GM12878 (cell line): ENCODE data around the gene OTUD3. TPM values are rescaled to one million over a fixed set of nuclear protein-coding genes. Genes with fewer than 3 reads are reported as not detected.

Experiments
- ATAC-seq: fragments of 200-7000 bp; cut with Tn5 transposase; 3 replicates; pipeline ENCODE4 v1.9.1; 2020; ENCODE audit warnings: mild to moderate bottlenecking, moderate library complexity
- BruUV-seq: library from RNA; stranded (reverse); fragments of 400-500 nt; replicated peaks from 2 replicates; lab custom pipeline; 2021; lab: Mats Ljungman, UMichigan
- CTCF ChIA-PET: fragments of 300-600 bp; sonication (Branson Sonifier 250); formaldehyde crosslinking; extraction: SDS; loops from one replicate; lab custom pipeline; 2021; ENCODE audit warnings: inconsistent platforms; lab: Yijun Ruan, JAX
- POLR2A ChIA-PET: fragments of 350-600 bp; formaldehyde crosslinking; extraction: SDS; loops from one replicate; lab custom pipeline; 2021; ENCODE audit warnings: inconsistent platforms; lab: Charles Lee
- RAD21 ChIA-PET: fragments of 300-600 bp; sonication (Branson Sonifier 250); formaldehyde crosslinking; loops from one replicate; lab custom pipeline; 2023; ENCODE audit warnings: antibody characterized with exemption; ENCODE audit not compliant: unreplicated experiment; lab: Charles Lee
- SMC1A ChIA-PET: fragments of 300-600 bp; sonication (Branson Sonifier 250); formaldehyde crosslinking; loops from one replicate; lab custom pipeline; 2023; ENCODE audit not compliant: unreplicated experiment, uncharacterized antibody; lab: Charles Lee
- DNase-seq: peaks from one replicate; pipeline ENCODE4 v3.0.0-alpha.2; 2011; ENCODE audit warnings: low read depth, low spot score
- FAIRE-seq: peaks from 3 replicates; lab custom pipeline; 2011; peaks lifted over from hg19 to GRCh38; lab: Jason Lieb, UNC
- H2AFZ ChIP-seq: 2 replicates; pipeline ENCODE4 v1.6.0; 2011; ENCODE audit warnings: low read depth, low read length, control low read depth; ENCODE audit not compliant: control insufficient read depth
- H3K27ac ChIP-seq: 2 replicates; pipeline ENCODE4 v1.5.1; 2011; ENCODE audit warnings: control low read depth; ENCODE audit not compliant: control insufficient read depth, insufficient read depth
- H3K27me3 ChIP-seq, 2 experiments: replicated peaks in 1 of 2; 2 replicates each; pipeline versions ENCODE4 v1.6.0 to v1.6.1; 2011; ENCODE audit warnings: low read length in 1 of 2; ENCODE audit not compliant: control insufficient read depth in 2 of 2, insufficient read depth in 2 of 2
- H3K36me3 ChIP-seq, 2 experiments: 2 replicates each; pipeline ENCODE4 v1.5.1; 2011; ENCODE audit warnings: low read length in 1 of 2; ENCODE audit not compliant: control insufficient read depth in 2 of 2, insufficient read depth in 2 of 2
- H3K4me1 ChIP-seq: 2 replicates; pipeline ENCODE4 v1.6.1; 2011; ENCODE audit warnings: mild to moderate bottlenecking, low read length, moderate library complexity, mixed read lengths; ENCODE audit not compliant: control insufficient read depth, insufficient read depth
- H3K4me2 ChIP-seq: 2 replicates; pipeline ENCODE4 v1.6.0; 2011; ENCODE audit warnings: control low read depth; ENCODE audit not compliant: control insufficient read depth, insufficient read depth
- H3K4me3 ChIP-seq: fragments of 200-600 bp; sonication (generic); 2 replicates; pipeline ENCODE4 v1.5.1; 2016
- H3K79me2 ChIP-seq: 2 replicates; pipeline ENCODE4 v1.6.0; 2011; ENCODE audit warnings: low read length; ENCODE audit not compliant: control insufficient read depth, insufficient read depth
- H3K9ac ChIP-seq: 2 replicates; pipeline ENCODE4 v1.8.0; 2011; ENCODE audit warnings: low read length, control low read depth, mixed read lengths; ENCODE audit not compliant: control insufficient read depth, insufficient read depth
- H3K9me3 ChIP-seq: replicated peaks from 3 replicates; pipeline ENCODE4 v1.5.1; 2011; ENCODE audit warnings: mild to moderate bottlenecking, low read length; ENCODE audit not compliant: control insufficient read depth, insufficient read depth
- H4K20me1 ChIP-seq: 2 replicates; pipeline ENCODE4 v1.6.0; 2011; ENCODE audit not compliant: control insufficient read depth, insufficient read depth
- ATF7 ChIP-seq: fragments of 450-650 bp; IDR thresholded peaks from 2 replicates; pipeline ENCODE4 v1.6.1; 2016; ENCODE audit warnings: low read depth, mild to moderate bottlenecking
- CREB1 ChIP-seq: IDR thresholded peaks from 2 replicates; pipeline ENCODE4 v1.6.1; 2012; ENCODE audit warnings: low read depth, mild to moderate bottlenecking, inconsistent platforms
- DPF2 ChIP-seq: fragments of 450-650 bp; IDR thresholded peaks from 2 replicates; pipeline ENCODE4 v1.6.1; 2017; ENCODE audit warnings: mild to moderate bottlenecking
- FOXM1 ChIP-seq: IDR thresholded peaks from 2 replicates; pipeline ENCODE4 v1.6.1; 2012; ENCODE audit warnings: low read depth, mild to moderate bottlenecking, inconsistent platforms, low read length, moderate library complexity
- IRF4 ChIP-seq: IDR thresholded peaks from 2 replicates; pipeline ENCODE4 v1.6.1; 2011; ENCODE audit warnings: low read depth, low read length
- KLF5 ChIP-seq: fragments of 450-650 bp; IDR thresholded peaks from 2 replicates; pipeline ENCODE4 v1.6.1; 2014; ENCODE audit warnings: mild to moderate bottlenecking; ENCODE audit not compliant: partially characterized antibody
- NR2C1 ChIP-seq: fragments of 450-650 bp; IDR thresholded peaks from 2 replicates; pipeline ENCODE4 v1.6.1; 2017; ENCODE audit warnings: antibody characterized with exemption, mild to moderate bottlenecking, moderate library complexity
- PAX8 ChIP-seq: fragments of 450-650 bp; IDR thresholded peaks from 2 replicates; pipeline ENCODE4 v1.6.1; 2017; ENCODE audit warnings: mild to moderate bottlenecking, moderate library complexity
- RFX5 ChIP-seq: IDR thresholded peaks from 2 replicates; pipeline ENCODE4 v1.6.1; 2011; ENCODE audit warnings: low read depth, low read length, improper control_type of control experiment
- SMARCA5 ChIP-seq: fragments of 450-650 bp; IDR thresholded peaks from 2 replicates; pipeline ENCODE4 v1.6.1; 2017; ENCODE audit warnings: mild to moderate bottlenecking
- SREBF2 ChIP-seq: IDR thresholded peaks from 2 replicates; pipeline ENCODE4 v1.6.1; 2012; ENCODE audit warnings: mild to moderate bottlenecking, low read length
- WGBS: methylation state at CpG from one replicate; pipeline ENCODE4 v1.1.6; 2016; ENCODE audit warnings: low lambda C conversion rate; ENCODE audit not compliant: insufficient replicate concordance, insufficient coverage; ENCODE audit errors: missing lambda C conversion rate; 5-methylcytosine and 5-hydroxymethylcytosine counted together
- in situ Hi-C: fragments of 300-500 bp; cut with MboI; formaldehyde crosslinking; loops from 9 replicates; pipeline ENCODE4 v1.14.3; 2018; ENCODE audit warnings: mixed read lengths
- intact Hi-C: fragments of 100-400 bp; cut with micrococcal nuclease; formaldehyde crosslinking; loops from one replicate; pipeline ENCODE4 v1.14.2; 2022; ENCODE audit not compliant: unreplicated experiment
- polyA plus RNA-seq, 11 experiments: library from polyadenylated mRNA; depleted of rRNA in 4 of 11; unstranded in 6 of 11; stranded (reverse) in 5 of 11; fragments of >200 nt; fragmentation: Nextera tagmentation in 4 of 11; fragmentation: Illumina TruSeq in 1 of 11; extraction: Ambion mirVana in 4 of 11; extraction: Trizol in 1 of 11; gene quantifications; 1 replicate in 1 of 11; 2 replicates in 10 of 11; pipeline versions ENCODE4 v1.2.1 to v1.2.3, GENCODE V29; 2011 to 2016; ENCODE audit warnings: inconsistent platforms in 2 of 11, missing spikeins in 2 of 11, low read depth in 1 of 11
- total RNA-seq, 4 experiments: library from RNA; depleted of rRNA in 3 of 4; stranded (reverse); fragments of >200 nt in 3 of 4; fragmentation: Illumina TruSeq in 1 of 4; extraction: Trizol in 1 of 4; gene quantifications; 2 replicates each; pipeline versions ENCODE4 v1.2.1 to v1.2.3, GENCODE V29; 2013 to 2021
- TF ChIP-seq, protein P1 (sequence below): fragments of 450-650 bp; IDR thresholded peaks from 2 replicates; pipeline ENCODE4 v1.6.1; 2018; ENCODE audit warnings: mild to moderate bottlenecking, low read depth, moderate library complexity; ENCODE audit not compliant: partially characterized antibody
- TF ChIP-seq, protein P2 (sequence below): IDR thresholded peaks from 2 replicates; pipeline ENCODE4 v1.6.1; 2011; ENCODE audit warnings: low read depth, mild to moderate bottlenecking, low read length, moderate library complexity, borderline replicate concordance; ENCODE audit errors: extremely low read depth
- TF ChIP-seq, protein P3 (sequence below): IDR thresholded peaks from 2 replicates; pipeline ENCODE4 v1.6.1; 2011; ENCODE audit warnings: mild to moderate bottlenecking, low read depth, low read length, moderate library complexity; ENCODE audit not compliant: insufficient replicate concordance

The OTUD3 gene
- total and polyA plus RNA-seq, 10 of the 15 experiments (the other 5 are each of a cell fraction or from before 2014, with no cell fraction given): 0.77 to 8.9 (median 4.8) TPM

DNA sequence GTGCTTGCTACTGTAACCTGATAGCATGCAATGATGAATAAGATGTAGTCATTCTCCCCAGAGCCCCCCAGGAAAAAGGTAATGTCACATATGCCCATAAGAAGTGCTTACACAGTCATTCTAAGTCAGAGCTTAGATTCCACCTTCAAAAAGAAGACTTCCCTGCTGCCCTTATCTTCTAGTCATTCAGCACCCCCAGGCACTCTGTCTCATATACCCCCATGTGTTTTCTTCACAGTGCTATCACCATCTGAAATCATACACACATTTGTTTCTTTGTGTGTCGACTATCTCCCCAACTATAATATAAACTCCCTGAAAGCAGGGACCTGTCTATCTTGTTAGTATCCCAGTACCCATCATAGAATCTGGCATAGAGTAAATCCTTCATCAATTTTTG, 16.2 kb upstream of the OTUD3 start:
- ChIA-PET POLR2A (no interaction called here), RAD21 (no interaction called here), SMC1A (no interaction called here), CTCF (interaction anchor here (1.1 kb wide), 1 partner anchor 16 kb away, joined by 3 read pairs; the partner anchor contains the start of gene OTUD3)
- H3K79me2 ChIP-seq: no peaks in the 10 kb centered on the region
- ATAC-seq (no peak), DNase-seq (no peak), FAIRE-seq (no peak)
- no peak for TF ChIP-seq NR2C1
- no peak for TF ChIP-seq RFX5
- no peak for TF ChIP-seq SREBF2
- no peak for TF ChIP-seq FOXM1
- TF ChIP-seq, protein P1, sequence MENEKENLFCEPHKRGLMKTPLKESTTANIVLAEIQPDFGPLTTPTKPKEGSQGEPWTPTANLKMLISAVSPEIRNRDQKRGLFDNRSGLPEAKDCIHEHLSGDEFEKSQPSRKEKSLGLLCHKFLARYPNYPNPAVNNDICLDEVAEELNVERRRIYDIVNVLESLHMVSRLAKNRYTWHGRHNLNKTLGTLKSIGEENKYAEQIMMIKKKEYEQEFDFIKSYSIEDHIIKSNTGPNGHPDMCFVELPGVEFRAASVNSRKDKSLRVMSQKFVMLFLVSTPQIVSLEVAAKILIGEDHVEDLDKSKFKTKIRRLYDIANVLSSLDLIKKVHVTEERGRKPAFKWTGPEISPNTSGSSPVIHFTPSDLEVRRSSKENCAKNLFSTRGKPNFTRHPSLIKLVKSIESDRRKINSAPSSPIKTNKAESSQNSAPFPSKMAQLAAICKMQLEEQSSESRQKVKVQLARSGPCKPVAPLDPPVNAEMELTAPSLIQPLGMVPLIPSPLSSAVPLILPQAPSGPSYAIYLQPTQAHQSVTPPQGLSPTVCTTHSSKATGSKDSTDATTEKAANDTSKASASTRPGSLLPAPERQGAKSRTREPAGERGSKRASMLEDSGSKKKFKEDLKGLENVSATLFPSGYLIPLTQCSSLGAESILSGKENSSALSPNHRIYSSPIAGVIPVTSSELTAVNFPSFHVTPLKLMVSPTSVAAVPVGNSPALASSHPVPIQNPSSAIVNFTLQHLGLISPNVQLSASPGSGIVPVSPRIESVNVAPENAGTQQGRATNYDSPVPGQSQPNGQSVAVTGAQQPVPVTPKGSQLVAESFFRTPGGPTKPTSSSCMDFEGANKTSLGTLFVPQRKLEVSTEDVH: no peak
- TF ChIP-seq, protein P2, sequence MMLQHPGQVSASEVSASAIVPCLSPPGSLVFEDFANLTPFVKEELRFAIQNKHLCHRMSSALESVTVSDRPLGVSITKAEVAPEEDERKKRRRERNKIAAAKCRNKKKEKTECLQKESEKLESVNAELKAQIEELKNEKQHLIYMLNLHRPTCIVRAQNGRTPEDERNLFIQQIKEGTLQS: no peak
- TF ChIP-seq KLF5: no peak
- TF ChIP-seq DPF2: no peak
- TF ChIP-seq CREB1: no peak
- no peak for TF ChIP-seq PAX8
- TF ChIP-seq IRF4: no peak
- TF ChIP-seq SMARCA5: no peak
- TF ChIP-seq, protein P3, sequence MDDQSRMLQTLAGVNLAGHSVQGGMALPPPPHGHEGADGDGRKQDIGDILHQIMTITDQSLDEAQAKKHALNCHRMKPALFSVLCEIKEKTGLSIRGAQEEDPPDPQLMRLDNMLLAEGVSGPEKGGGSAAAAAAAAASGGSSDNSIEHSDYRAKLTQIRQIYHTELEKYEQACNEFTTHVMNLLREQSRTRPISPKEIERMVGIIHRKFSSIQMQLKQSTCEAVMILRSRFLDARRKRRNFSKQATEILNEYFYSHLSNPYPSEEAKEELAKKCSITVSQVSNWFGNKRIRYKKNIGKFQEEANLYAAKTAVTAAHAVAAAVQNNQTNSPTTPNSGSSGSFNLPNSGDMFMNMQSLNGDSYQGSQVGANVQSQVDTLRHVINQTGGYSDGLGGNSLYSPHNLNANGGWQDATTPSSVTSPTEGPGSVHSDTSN: no peak
- TF ChIP-seq ATF7: no peak
- WGBS: 4% methylated on average over 1 of the region's 1 CpG
- H3K4me2 ChIP-seq: no peak overlapping the region
- H3K4me1 ChIP-seq: no peaks in the 10 kb centered on the region
- no peaks in the 10 kb centered on the region; the same call in 1 of the 3 replicates for H3K9me3 ChIP-seq
- intact Hi-C loops (no loop called here), in situ Hi-C loops (no loop called here)
- no peak overlapping the region for H2AFZ ChIP-seq
- H3K27me3 ChIP-seq: no peaks in the 10 kb centered on the region; a peak in 1 of 4 replicates
- BruUV-seq: no TSS peak
- no peaks in the 10 kb centered on the region for H4K20me1 ChIP-seq
- H3K4me3 ChIP-seq: no peak overlapping the region
- H3K27ac ChIP-seq: no peak overlapping the region
- H3K9ac ChIP-seq: no peak overlapping the region
- H3K36me3 ChIP-seq: no peaks in the 10 kb centered on the region
